Ishikawa (cell line): ENCODE results near the gene SNX19.

Experiments
- CEBPB ChIP-seq: IDR thresholded peaks from 2 replicates; pipeline ENCODE4 v1.6.1; 2012
- CREB1 ChIP-seq: IDR thresholded peaks from 2 replicates; pipeline ENCODE4 v1.6.1; 2012; ENCODE audit warnings: low read depth
- EGR1 ChIP-seq: IDR thresholded peaks from 2 replicates; pipeline ENCODE4 v1.6.1; 2012
- EP300 ChIP-seq: IDR thresholded peaks from 2 replicates; pipeline ENCODE4 v1.6.1; 2012; ENCODE audit warnings: borderline replicate concordance
- FOXM1 ChIP-seq: IDR thresholded peaks from 2 replicates; pipeline ENCODE4 v1.6.1; 2012; ENCODE audit warnings: low read depth, borderline replicate concordance
- NFIC ChIP-seq: IDR thresholded peaks from 2 replicates; pipeline ENCODE4 v1.6.1; 2012
- RAD21 ChIP-seq: IDR thresholded peaks from 2 replicates; pipeline ENCODE4 v1.6.1; 2012; ENCODE audit warnings: low read depth
- TAF1 ChIP-seq: IDR thresholded peaks from 2 replicates; pipeline ENCODE4 v1.6.1; 2012; ENCODE audit warnings: low read depth, mild to moderate bottlenecking
- TEAD4 ChIP-seq: IDR thresholded peaks from 2 replicates; pipeline ENCODE4 v1.6.1; 2012
- TF ChIP-seq, protein P1 (sequence below): IDR thresholded peaks from 2 replicates; pipeline ENCODE4 v1.6.1; 2012

DNA sequence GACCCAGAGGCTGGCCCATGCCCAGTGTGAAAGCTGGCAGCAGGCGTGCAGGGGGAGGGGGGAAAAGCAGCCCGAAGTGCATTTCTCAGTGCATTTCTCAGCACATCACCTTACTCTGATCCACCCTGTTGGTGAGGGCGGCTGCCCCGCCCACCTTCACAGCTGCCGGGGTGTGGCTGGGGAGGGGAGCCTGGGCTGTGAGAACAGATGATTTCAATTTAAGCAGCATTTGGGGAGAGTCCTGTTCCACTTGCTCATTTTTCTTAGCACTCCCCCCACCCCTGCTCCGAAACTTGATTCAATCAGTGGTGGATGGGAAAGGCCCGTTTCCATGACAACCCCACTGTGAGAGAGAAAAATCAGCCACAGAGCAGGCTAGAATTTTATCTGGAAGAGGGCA lies 84.8 kb downstream of the SNX19 start:
- TF ChIP-seq NFIC, result peak; percentile 80
- TF ChIP-seq, protein P1, sequence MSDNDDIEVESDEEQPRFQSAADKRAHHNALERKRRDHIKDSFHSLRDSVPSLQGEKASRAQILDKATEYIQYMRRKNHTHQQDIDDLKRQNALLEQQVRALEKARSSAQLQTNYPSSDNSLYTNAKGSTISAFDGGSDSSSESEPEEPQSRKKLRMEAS, result no peak
- TF ChIP-seq EP300, result peak; percentile 83
- no peak for TF ChIP-seq RAD21
- peak; percentile 48 for TF ChIP-seq EGR1
- TF ChIP-seq CREB1, result no peak
- no peak for TF ChIP-seq CEBPB
- TF ChIP-seq TAF1, result no peak
- peak; percentile 71 for TF ChIP-seq FOXM1
- peak; percentile 78 for TF ChIP-seq TEAD4
